Cortex of kidney (tissue), 1 donor: ENCODE data around the gene SUN3.

Experiments
- DNase-seq: peaks from one replicate; lab custom pipeline; 2025; lab: John Stamatoyannopoulos, UW

Gene SUN3

GRCh38 chr7:47978790-47979144 lies 50.1 kb downstream of the SUN3 start:
- no peak for DNase-seq

GRCh38 chr7:47973739-47974138 lies 55.2 kb downstream of the SUN3 start:
- no peak for DNase-seq

DNA sequence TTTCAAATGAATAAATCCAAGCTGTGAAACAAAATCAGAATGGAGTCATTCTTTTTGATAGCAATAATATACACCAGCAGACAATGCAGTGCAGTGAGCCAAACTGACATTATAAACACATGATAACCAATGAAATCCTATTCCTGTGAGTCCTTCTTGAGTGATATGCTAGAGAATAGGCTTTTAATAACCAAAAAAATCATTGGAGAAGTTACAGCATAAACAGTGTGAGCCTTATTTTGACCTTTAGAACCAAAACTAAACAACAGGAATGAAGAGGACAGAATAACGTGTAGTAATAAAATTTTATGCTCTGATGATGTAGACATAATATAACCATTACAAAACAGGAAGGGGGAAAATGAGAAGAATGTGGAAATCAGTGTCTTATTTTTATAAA lies 58.1 kb downstream of the SUN3 start:
- DNase-seq: no peak

GRCh38 chr7:47968847-47969774 lies 59.8 kb downstream of the SUN3 start:
- no peak for DNase-seq

- DNase-seq: no peak
Observed at GRCh38 chr7:47967708-47968107, 61.2 kb downstream of the SUN3 start.

GRCh38 chr7:47967123-47967522 lies 61.8 kb downstream of the SUN3 start:
- DNase-seq: no peak

- DNase-seq: no peak
Observed at GRCh38 chr7:47965456-47965855, 63.5 kb downstream of the SUN3 start.

DNA sequence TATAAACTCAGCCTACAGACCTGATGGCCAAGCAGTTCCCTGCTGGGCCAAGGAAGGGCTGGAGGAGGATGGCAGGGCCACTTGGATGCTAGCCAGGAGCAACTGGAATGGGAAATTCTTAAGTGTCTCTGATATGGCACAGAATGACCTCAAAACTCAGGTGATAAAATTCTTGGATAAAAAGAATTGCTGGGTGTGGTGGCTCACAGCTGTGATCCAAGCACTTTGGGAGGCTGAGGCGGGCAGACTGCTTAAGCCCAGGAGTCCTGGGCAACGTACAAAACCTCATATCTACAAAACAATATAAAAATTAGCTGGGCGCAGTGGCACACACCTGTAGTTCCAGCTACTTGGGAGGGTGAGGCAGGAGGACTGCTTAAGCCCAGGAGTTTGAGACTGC lies 66.6 kb downstream of the SUN3 start:
- no peak for DNase-seq

- DNase-seq: no peak
Observed at GRCh38 chr7:47957156-47957555, 71.8 kb downstream of the SUN3 start.

DNA sequence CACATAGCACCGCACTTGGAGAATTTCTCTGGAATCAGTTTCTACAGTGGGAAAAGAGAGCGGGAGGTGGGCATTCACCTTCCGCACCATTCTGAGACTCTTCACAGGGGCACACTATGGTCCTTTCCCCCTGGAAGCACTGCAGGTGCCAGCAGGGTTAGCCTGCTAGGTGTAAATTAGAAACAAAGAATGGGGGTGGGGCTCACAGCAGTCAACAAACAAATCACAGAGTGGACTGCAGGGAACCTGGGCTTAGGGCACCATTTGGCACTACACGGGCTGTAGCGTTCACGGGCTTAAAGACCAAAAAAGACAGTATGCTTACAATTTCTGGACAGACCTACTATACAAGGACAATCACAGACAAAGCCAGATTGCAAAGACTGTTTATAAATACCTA lies 72.7 kb downstream of the SUN3 start:
- no peak for DNase-seq

DNA sequence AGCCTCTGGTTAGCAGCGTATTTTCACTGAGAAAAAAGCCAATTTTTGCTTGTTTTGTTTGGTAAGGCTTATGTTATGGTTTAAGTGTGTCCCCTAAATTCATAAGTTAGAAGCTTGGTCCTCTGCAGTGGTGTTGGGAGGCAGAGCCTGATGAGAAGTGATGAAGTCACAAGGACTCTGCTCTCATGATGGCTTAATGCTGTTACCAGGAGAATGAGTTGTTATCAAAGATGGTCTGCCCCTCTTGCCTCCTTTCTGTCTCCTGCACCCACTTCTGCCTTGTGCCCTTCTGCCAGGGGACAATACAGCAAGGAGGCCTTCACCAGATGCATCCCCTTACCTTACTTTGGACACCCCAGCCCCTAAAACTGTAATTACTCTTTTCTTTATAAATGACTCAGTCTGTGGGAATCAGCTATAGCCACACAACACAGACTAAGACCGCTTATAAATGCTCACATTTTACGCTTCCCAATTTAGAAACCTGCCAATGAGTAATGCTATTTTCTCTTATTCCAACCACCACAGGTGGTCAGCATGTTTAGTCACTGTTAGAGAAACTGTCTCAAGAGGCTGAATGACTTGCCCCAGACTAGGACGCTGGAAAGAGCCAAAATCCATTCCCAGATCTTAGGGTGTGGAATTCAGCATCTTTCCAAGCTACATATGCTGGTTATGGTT lies 74.5 kb downstream of the SUN3 start:
- DNase-seq: no peak

DNA sequence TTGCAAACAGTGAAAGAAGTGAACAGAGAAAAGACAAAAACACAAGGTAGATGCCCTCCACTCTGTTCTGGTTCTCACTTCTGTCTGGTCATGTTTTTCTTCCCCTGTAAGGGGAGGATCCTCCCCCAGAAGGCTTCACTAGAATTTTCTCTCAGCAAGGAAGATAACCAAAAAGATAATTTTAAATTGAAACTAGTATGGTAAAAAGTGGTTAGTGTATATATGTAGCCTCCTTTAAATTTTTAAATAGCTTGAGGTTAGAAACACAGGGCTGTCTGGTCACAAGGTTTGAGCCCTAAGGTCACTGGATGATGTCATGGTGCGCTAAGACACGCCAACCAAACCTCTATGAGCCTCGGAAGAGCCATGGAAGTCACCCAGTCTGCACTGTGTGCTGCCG lies 75.1 kb downstream of the SUN3 start:
- no peak for DNase-seq

- DNase-seq: no peak
Observed at GRCh38 chr7:47952224-47952623, 76.7 kb downstream of the SUN3 start.

- no peak for DNase-seq
Observed at GRCh38 chr7:47951374-47951773, 77.5 kb downstream of the SUN3 start.

DNA sequence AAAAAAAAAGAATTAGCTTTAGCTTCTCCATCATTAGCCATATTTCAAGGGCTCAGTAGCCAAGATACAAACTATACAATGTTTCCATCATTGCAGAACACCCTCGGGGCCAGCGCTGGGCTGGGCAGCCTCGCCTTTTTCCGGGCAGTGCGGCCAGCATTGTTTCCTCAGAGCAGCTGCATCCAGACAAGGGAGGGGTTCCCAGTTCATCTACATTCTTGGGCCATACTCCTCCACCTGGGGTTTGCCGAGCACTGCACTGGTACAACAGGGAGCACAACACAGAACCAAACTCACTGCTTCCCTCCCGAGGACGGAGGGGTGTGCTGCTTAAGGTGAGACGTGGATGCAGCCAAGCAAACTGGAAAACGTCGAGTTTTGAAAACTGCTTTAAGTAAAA lies 78.2 kb downstream of the SUN3 start:
- no peak for DNase-seq

DNA sequence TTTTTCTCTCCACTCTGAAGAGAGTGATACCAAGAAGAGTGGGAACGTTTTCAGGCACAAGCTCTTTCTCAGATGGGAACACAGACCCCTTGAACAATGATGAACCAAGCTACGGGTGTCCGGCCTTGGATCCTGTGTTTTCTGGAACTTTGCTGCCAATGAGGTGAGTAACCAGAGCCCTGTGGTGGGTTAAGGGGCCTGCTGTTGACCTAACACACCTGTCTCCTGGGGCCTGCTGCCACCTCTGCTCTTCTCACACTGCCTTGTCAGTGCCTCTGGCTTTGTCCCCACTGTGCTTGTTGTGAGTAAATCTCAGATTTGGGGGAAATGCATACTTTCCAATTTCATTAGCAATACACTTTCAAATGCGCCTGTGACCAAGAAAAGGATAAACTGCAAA lies 79.2 kb downstream of the SUN3 start:
- DNase-seq: no peak

GRCh38 chr7:47948141-47948790 lies 80.6 kb downstream of the SUN3 start, which contains the start of gene PKD1L1:
Gene PKD1L1, minus strand, starts transcription at chr7:47948466. Its CDS starts 26 bp downstream, at chr7:47948440.
- no peak for DNase-seq

GRCh38 chr7:47947355-47947749 lies 81.6 kb downstream of the SUN3 start:
- no peak for DNase-seq

DNA sequence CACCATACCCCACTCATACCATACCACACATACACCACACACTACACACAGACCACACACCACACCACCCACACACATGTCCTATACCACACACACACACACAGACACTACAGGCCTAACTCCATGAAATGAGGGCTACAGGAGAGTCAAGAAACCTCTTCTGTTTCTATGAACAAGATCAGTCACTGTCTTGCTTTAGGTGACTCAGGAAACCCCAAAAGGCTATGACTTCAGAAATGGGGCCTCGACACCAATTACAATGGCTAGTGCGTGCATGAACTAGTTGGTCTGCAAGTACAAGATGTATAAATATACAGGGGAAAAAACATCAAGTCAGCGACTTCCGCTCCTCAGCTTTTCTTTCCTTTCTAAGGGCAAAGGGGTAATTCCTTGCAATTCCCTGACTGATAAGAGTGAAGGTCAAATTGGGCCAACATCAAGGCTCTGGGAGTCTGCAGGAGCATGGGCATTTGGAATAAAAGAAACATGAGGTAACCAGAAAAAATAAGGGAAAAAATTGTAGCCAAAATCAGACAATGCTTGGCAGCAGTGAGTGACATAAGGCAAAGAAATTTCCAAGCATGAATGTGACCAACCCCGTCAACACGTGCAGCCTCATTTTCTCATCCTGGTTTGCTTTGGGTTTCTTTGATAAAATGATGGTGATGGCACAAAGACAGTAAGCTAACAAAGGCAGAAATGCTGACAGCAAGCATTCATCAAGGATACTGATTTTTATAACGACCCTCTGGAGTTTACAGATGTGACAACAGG lies 82.1 kb downstream of the SUN3 start:
- DNase-seq: no peak

DNA sequence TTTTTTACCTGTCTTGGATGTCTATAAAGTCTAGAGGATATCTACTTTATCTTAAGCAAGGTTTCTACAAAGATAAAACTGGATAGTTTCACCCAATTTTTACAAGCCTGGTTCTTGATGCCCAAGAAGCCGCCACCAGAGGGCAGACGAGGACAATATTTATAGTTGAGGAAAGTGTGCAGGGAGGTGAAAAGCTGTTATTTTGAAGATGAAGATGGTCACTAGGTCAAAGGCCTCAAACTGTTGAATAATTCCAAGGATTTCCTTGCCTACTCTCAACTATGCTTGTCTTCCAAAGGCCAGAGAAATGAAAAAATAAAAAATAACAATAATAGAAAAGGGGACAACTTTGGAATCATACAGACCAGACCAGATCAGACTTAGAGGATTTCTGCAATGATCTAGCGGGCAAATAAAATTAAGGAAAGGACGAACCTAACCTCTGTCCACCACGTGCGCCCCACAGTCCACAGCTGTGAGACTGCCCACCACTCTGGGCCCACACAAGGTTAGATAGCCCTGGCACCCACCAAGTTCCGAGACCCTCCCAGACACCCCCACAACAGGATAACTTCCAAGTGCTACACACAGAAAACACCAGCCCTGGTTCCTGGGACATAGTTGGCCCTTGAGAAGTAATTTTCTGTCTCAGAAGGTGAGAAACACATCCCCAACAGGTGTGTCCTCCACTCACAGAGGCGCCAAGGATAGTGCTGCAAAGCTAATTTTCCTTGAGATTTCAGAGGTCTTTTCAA lies 83.5 kb downstream of the SUN3 start:
- DNase-seq: no peak

DNA sequence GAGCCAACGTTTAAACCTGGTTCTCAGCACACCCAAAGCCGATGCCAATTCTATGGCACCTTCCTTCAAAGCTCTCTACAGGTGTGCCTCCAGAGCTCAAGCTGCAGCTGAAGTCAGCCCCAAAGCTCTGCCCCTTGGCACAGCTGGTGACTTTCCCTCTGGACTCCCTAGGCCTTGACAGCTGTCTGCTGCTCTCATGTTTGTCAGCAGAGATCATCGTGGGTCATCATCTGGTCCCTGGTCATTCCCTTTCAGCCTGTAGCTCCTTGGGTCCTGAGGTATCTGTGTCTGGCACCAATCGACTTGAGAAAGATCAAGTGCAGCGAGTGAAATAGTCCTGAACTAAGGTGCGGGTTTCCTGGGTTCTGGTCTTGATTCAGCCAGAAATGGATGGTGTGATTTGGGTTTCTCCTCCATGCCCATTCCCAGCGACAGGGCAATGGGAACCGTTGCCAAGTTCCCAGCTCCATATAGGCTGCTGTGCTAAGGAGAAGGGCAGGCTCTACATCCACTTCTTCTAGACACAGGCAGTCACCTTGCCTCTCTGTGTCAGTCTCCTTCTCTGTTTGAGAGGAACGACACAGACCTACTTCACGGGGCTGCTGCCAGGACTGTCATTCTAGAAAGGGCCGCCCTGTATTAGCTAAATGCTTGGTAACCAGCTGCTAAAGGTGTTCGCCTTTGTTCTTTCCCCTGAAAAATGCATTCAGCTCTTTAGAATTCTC lies 84.2 kb downstream of the SUN3 start:
- no peak for DNase-seq
